Embryonic facial prominence (tissue), 1 donor: ENCODE data around the gene TRIP4.
A peak's percentile ranks its signal among the peaks of the same experiment; 100 is the strongest.
"Not testable (repeated sequence)": the region's sequence is repeated elsewhere in the genome, so short reads cannot be mapped to it uniquely, and the experiment has no call there.

Experiments
- DNase-seq: peaks from one replicate; pipeline ENCODE4 v3.0.0-alpha.2; 2016; ENCODE audit errors: extremely low spot score

TRIP4 gene

GRCh38 chr15:64387562-64388168 is at the start of gene TRIP4:
Gene TRIP4, plus strand, starts transcription at chr15:64387836. Its CDS starts 28 bp downstream, at chr15:64387864.
- peak; percentile 94 for DNase-seq

GRCh38 chr15:64340355-64340754 is 47.3 kb upstream of the TRIP4 start:
- DNase-seq = no peak

GRCh38 chr15:64341961-64342360 is 45.7 kb upstream of the TRIP4 start:
- DNase-seq = no peak

GRCh38 chr15:64343222-64343621 is 44.4 kb upstream of the TRIP4 start:
- no peak for DNase-seq

- DNase-seq = no peak
Observed at GRCh38 chr15:64343841-64344240, 43.8 kb upstream of the TRIP4 start.

DNA sequence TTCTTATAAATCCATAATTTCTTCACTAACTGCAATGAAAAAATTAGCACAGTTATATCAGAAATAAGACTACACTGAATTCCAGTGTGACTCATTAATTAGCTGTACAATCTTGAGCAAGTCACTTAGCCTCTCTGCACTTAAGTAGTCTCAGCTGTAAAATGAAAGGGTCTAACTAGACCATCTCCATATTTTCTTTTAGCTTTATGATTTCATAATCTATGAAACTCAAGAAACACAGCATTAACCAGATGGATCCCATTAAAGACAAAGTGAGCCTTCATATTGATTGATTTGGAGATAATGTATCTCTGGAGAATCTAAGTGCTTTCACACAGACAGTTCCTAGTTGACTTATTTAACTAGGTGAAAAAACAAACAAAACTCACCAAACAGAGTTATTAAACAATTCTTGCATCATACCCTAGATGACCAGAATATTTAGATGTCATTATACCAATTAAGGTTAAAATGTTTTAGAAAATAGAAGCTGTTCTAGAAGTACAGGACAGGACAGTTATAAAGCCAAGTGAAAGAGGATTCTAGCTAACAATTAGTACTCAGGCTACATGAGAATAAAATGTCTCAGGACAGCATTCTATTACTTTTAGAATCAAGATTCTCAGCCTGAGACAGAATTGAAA is 42.9 kb upstream of the TRIP4 start:
- DNase-seq = no peak

DNA sequence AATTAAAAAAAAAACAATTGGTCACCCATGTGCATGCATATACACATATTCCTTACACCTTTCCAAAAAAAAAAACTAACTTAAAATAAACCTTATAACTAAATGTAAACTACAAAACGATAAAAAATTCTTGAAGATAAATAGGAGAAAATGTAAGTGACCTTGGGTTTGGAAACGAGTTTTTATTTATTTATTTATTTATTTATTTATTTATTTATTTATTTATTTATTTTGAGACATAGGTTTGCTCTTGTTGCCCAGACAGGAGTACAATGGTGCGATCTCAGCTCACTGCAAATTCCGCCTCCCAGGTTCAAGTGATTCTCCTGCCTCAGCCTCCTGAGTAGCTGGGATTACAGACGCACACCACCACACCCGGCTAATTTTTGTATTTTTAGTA is 41.4 kb upstream of the TRIP4 start:
- DNase-seq = not testable (repeated sequence)

DNA sequence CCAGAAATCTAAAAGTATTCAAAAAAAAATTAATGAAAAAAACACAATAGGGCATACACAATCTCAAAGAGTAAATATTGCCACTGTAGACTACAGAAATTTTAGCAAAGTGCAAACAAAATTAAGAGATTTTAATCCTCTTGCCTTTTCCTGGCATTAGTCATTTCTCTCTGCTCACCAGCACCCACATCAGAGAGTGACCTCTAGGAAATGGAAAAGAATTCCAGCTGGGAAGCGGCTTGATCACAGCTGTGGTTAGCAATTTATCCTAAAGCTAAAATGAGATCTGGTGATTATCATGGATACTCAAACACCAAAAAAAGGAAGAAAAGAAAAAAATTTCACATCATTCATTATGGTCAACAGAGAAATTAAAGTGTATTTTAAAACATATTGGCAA is 39.2 kb upstream of the TRIP4 start:
- DNase-seq = no peak

GRCh38 chr15:64349375-64349774 is 38.3 kb upstream of the TRIP4 start:
- no peak for DNase-seq

DNA sequence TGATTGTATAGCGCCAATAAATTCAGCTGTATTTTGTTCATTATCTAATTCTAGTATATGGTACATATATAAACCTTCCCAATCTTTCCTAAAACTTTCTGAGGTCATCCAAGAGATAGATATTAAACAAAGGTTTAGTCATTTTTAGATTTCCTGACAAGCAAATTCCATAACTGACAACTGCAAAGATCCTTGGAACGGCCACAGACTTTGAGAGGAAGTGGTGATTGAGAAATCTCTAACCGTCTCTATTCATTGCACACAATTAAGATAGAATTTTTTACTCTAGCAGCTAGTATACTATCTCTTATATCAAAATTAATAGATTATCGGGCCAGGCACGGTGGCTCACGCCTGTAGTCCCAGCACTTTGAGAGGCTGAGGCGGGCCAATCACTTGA is 36.4 kb upstream of the TRIP4 start:
- no peak for DNase-seq

DNA sequence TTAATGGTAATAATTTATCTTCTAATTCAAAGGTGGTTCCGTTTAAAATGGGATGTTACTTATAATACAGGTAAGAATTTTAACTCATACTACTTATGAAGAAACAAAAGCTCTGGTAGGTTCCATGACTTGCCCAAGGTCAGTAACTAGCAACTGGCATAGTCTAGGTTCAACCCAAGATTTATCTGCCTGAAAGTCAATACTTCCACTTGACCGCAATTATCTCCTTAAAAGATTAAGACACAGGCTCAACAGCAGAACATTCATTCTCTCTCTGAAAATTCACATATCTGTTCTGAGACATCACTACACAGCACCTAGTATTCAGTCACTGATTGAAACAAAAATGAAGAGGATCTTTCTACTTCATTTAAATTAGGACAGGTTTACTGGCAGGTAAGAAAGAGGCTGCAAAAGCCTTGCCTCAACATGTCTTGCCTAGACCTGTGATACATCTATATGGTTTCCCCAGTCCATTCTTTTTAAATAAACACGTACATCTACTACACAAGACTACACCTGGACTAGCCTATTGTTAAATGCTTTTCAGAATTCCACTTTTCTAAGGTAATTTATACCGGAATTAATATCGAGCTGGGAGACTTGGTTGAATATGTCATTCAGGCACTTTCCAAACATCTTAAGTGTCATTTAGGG is 32.8 kb upstream of the TRIP4 start:
- DNase-seq = no peak

DNA sequence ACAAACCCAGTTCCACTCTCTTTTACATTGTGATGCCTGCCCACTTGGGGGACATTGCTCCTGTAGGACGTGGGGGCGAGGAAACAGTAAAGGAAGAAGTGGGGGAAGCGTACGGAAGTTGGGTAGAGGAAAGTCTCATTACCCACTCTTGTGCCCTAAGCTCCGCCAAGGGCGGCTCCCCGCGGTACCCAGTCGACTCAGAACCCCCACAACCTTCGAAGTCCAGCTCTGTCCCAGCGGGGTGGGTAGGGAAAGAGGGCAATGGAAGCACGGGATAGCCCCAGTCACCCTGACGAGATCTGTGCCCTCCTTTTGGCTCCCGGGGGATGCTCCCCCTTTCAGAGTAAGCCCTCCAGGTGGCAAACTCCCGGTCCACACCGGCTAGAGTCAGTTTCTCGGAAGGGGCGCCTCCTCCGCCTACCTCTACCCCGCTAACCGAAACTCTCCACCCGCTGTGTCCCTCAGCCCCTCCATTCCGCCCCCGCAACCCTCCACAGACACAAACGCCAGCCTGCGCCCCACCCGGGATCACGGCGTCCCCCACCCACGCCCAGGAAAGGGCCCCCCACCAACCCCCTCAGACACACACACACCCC is 32.2 kb upstream of the TRIP4 start:
- no peak for DNase-seq

GRCh38 chr15:64355944-64356709 is 31.5 kb upstream of the TRIP4 start, which contains the start of gene CSNK1G1:
Gene CSNK1G1, minus strand, starts transcription at chr15:64356173. Its CDS starts 55,674 bp downstream, at chr15:64300499.
- peak; percentile 96 for DNase-seq

GRCh38 chr15:64356710-64357040 is 31.0 kb upstream of the TRIP4 start:
- DNase-seq = no peak

DNA sequence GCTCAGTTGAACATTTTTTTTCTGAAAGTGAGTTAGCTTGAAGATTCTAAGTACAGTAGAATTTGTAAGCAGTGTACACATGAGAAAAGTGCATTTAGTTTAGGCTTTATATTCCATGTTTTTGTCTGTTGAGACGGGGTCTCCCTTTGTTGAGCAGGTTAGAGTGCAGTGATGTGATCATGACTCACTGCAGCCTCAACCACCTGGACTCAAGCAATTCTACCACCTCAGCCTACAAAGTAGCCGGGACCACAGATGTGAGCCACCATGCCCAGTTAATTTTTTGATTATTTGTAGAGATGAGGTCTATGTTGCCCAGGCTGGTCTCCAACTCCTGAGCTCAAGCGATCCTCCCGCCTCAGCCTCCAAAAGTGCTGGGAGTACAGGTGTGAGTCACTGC is 26.4 kb upstream of the TRIP4 start:
- DNase-seq = no peak

DNA sequence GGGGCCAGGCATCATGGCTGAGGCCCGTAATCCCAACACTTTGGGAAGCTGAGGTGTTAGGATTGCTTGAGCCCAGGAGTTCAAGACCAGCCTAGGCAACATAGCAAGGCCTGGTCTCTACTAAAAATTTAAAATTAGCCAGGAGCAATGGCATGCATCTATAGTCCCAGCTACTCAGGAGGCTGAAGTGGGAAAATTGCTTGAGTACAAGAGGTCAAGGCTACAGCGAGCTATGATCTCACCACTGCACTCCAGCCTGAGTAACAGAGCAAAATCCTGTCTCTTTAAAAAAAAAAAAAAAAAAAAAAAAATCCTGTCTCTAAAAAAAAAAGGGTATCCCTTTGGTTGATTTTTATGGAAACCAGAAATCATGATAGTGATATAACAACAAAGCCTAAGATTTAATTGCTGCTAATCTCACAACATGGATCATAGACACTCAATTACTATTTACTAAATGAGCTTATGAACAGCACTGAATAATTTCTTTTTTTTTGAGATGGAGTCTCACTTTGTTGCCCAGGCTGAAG is 18.5 kb upstream of the TRIP4 start:
- DNase-seq = no peak

DNA sequence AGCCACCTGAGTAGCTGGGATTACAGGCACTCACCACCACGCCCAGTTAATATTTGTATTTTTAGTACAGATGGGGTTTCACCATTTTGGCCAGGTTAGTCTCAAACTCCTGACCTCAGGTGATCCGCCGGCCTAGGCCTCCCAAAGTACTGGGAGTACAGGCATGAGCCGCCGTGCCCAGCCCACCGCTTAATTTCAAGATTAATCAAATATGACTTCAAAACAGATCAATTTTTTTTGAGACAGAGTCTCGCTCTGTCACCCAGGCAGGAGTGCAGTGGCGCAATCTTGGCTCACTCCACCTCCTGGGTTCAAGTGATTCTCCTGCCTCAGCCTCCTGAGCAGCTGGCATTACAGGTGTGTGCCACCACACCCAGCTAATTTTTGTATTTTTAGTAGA is 16.3 kb upstream of the TRIP4 start:
- not testable (repeated sequence) for DNase-seq

DNA sequence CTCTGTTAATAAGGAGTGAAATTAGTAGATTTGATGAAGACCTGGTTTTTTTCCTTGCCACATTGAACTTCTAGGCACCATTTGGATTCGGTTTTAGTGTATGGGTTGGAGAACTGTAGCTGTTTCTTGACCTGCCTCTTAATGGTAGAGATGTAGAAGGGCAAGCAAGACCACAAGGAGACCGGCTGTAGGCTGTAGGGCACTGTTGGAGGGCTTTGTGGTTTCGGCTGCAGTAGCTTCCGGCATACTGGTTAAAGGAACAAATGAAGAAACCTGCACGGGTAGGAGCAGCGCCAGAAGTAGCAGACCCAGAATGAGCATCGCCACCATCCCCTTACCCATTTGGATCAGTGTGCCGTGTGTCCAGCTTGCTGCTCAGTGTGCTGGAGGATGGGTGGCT is 14.3 kb upstream of the TRIP4 start:
- DNase-seq = no peak

DNA sequence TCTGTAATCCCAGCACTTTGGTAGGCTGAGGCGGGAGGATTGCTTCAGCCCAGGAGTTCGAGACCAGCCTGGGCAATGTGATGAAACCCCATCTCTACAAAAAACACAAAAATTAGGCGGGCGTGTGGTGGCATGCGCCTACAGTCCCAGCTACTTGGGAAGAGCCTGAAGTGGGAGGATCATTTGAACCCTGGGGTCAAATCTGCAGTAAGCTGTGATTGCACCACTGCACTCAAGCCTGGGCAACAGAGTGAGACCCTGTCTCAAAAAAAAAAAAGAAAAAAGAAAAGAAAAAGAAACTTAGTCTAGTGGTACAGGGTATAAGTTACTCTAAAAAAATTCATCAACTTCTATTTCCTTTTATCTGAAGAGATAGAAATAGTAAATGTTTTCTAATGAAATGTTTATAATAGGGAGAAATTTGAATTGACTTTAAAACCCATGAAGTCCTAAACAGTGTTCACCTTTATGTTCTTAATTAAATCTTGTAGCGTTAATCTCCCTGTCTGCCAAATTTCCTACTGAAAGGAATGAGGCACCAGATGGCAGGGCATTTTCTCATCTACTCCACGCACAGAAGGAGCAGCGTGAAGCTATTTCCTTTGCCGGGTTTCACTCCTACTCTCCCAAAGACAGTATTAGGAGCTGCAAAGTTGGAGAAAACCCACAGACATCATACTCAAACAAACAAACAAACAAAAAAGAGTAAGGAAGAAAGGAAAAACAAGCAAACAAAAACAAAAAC is 8.2 kb upstream of the TRIP4 start:
- DNase-seq = no peak

- not testable (repeated sequence) for DNase-seq
Observed at GRCh38 chr15:64380130-64380870, 7.3 kb upstream of the TRIP4 start.
